H9 (cell line): ENCODE measurements around the gene LRSAM1. TPM values are rescaled to one million over a fixed set of nuclear protein-coding genes. Genes with fewer than 3 reads are reported as not detected.

Source experiments
- DNase-seq: peaks from one replicate; pipeline ENCODE4 v3.0.0-alpha.2; 2017
- H2AFZ ChIP-seq: one replicate; pipeline ENCODE4 v1.6.1; 2013; ENCODE audit warnings: mild to moderate bottlenecking, low read length, control low read depth, moderate library complexity
- H2AK5ac ChIP-seq: 2 replicates; pipeline ENCODE4 v1.6.1; 2013; ENCODE audit warnings: low read length, control low read depth, mixed read lengths; ENCODE audit not compliant: insufficient read length
- H2BK120ac ChIP-seq: one replicate; pipeline ENCODE4 v1.6.1; 2013; ENCODE audit warnings: low read depth, mild to moderate bottlenecking, low read length, control low read depth, inconsistent platforms; ENCODE audit not compliant: poor library complexity, severe bottlenecking
- H2BK12ac ChIP-seq: 2 replicates; pipeline ENCODE4 v1.6.1; 2013; ENCODE audit warnings: low read length, control low read depth, mixed read lengths, low read depth; ENCODE audit not compliant: insufficient read length
- H2BK15ac ChIP-seq: 2 replicates; pipeline ENCODE4 v1.6.1; 2013; ENCODE audit warnings: low read depth, low read length, control low read depth
- H2BK20ac ChIP-seq: one replicate; pipeline ENCODE4 v1.6.1; 2013; ENCODE audit warnings: low read depth, mild to moderate bottlenecking, low read length, control low read depth, inconsistent platforms; ENCODE audit not compliant: poor library complexity, severe bottlenecking
- H2BK5ac ChIP-seq: 2 replicates; pipeline ENCODE4 v1.6.1; 2013; ENCODE audit warnings: low read length, control low read depth, mixed read lengths; ENCODE audit not compliant: insufficient read length
- H3K14ac ChIP-seq: 2 replicates; pipeline ENCODE4 v1.6.1; 2013; ENCODE audit warnings: low read length, control low read depth; ENCODE audit not compliant: insufficient read depth
- H3K18ac ChIP-seq: 2 replicates; pipeline ENCODE4 v1.6.1; 2013; ENCODE audit warnings: low read depth, mild to moderate bottlenecking, mixed read lengths, low read length, control low read depth; ENCODE audit not compliant: insufficient read length
- H3K23ac ChIP-seq: 2 replicates; pipeline ENCODE4 v1.6.1; 2013; ENCODE audit warnings: low read length, control low read depth, mixed read lengths, low read depth; ENCODE audit not compliant: insufficient read length
- H3K23me2 ChIP-seq: 2 replicates; pipeline ENCODE4 v1.6.1; 2013; ENCODE audit warnings: low read depth, mild to moderate bottlenecking, mixed read lengths, low read length, control low read depth; ENCODE audit not compliant: insufficient read length, poor library complexity, severe bottlenecking
- H3K27ac ChIP-seq: 2 replicates; pipeline ENCODE4 v1.5.1; 2013; ENCODE audit warnings: low read length, control low read depth, mixed read lengths, low read depth; ENCODE audit not compliant: insufficient read length
- H3K27me3 ChIP-seq: 2 replicates; pipeline ENCODE4 v1.6.1; 2013; ENCODE audit warnings: low read length, control low read depth, inconsistent platforms; ENCODE audit not compliant: insufficient read depth
- H3K4ac ChIP-seq: 2 replicates; pipeline ENCODE4 v1.6.1; 2013; ENCODE audit warnings: low read depth, mild to moderate bottlenecking, control low read depth, inconsistent platforms, low read length, moderate library complexity
- H3K4me1 ChIP-seq: 2 replicates; pipeline ENCODE4 v1.6.1; 2013; ENCODE audit warnings: low read length, control low read depth, inconsistent platforms; ENCODE audit not compliant: insufficient read depth
- H3K4me2 ChIP-seq: 2 replicates; pipeline ENCODE4 v1.6.1; 2013; ENCODE audit warnings: low read length, control low read depth, mixed read lengths; ENCODE audit not compliant: insufficient read length, insufficient read depth
- H3K56ac ChIP-seq: 2 replicates; pipeline ENCODE4 v1.6.1; 2013; ENCODE audit warnings: low read depth, mild to moderate bottlenecking, mixed read lengths, low read length, control low read depth; ENCODE audit not compliant: insufficient read length
- H3K79me1 ChIP-seq: 2 replicates; pipeline ENCODE4 v1.6.1; 2013; ENCODE audit warnings: low read depth, mild to moderate bottlenecking, moderate library complexity, low read length, control low read depth, inconsistent platforms; ENCODE audit not compliant: insufficient read depth, poor library complexity, severe bottlenecking
- H3K79me2 ChIP-seq: 2 replicates; pipeline ENCODE4 v1.6.1; 2013; ENCODE audit warnings: low read length, control low read depth, inconsistent platforms; ENCODE audit not compliant: insufficient read depth
- H3K9ac ChIP-seq: 2 replicates; pipeline ENCODE4 v1.6.1; 2013; ENCODE audit warnings: low read length, control low read depth, mixed read lengths; ENCODE audit not compliant: insufficient read length; ENCODE audit errors: extremely low read depth
- H3K9me3 ChIP-seq: one replicate; pipeline ENCODE4 v1.6.1; 2013; ENCODE audit warnings: low read depth, low read length, inconsistent platforms; ENCODE audit not compliant: control insufficient read depth
- H3T11ph ChIP-seq: one replicate; pipeline ENCODE4 v1.6.1; 2013; ENCODE audit warnings: mild to moderate bottlenecking, low read length, control low read depth, inconsistent platforms
- H4K20me1 ChIP-seq: one replicate; pipeline ENCODE4 v1.6.1; 2013; ENCODE audit not compliant: control insufficient read depth, insufficient read length, insufficient read depth
- H4K5ac ChIP-seq: 2 replicates; pipeline ENCODE4 v1.6.1; 2013; ENCODE audit warnings: low read depth, mild to moderate bottlenecking, mixed read lengths, low read length, control low read depth; ENCODE audit not compliant: insufficient read length
- H4K8ac ChIP-seq: replicated peaks from 2 replicates; pipeline ENCODE4 v1.6.1; 2013; ENCODE audit warnings: low read length, control low read depth, mixed read lengths, low read depth; ENCODE audit not compliant: insufficient read length
- H4K91ac ChIP-seq: 2 replicates; pipeline ENCODE4 v1.6.1; 2013; ENCODE audit warnings: low read depth, mild to moderate bottlenecking, moderate library complexity, mixed read lengths, low read length, control low read depth; ENCODE audit not compliant: insufficient read length
- H3K27ac Mint-ChIP-seq, 3 experiments: 2 replicates in 2 of 3; 3 replicates in 1 of 3; pipeline ENCODE4 v1.8.0; 2020 to 2021; ENCODE audit warnings: mixed read lengths in 3 of 3, mild to moderate bottlenecking in 1 of 3, moderate library complexity in 1 of 3
- H3K27me3 Mint-ChIP-seq: 2 replicates; pipeline ENCODE4 v1.8.0; 2021; ENCODE audit warnings: low read depth, mild to moderate bottlenecking, moderate library complexity, mixed read lengths
- H3K36me3 Mint-ChIP-seq, 3 experiments: 2 replicates in 2 of 3; 3 replicates in 1 of 3; pipeline ENCODE4 v1.8.0; 2020 to 2021; ENCODE audit warnings: low read depth in 3 of 3, mixed read lengths in 3 of 3; ENCODE audit not compliant: insufficient read depth in 1 of 3
- H3K4me1 Mint-ChIP-seq, 2 experiments: 2 replicates each; pipeline ENCODE4 v1.8.0; 2020; ENCODE audit warnings: mixed read lengths in 2 of 2
- H3K4me3 Mint-ChIP-seq, 2 experiments: 2 replicates in 1 of 2; 3 replicates in 1 of 2; pipeline ENCODE4 v1.8.0; 2020 to 2021; ENCODE audit warnings: mild to moderate bottlenecking in 2 of 2, mixed read lengths in 2 of 2, moderate library complexity in 1 of 2
- H3K9me3 Mint-ChIP-seq, 2 experiments: 2 replicates in 1 of 2; 3 replicates in 1 of 2; pipeline ENCODE4 v1.8.0; 2020; ENCODE audit warnings: mild to moderate bottlenecking in 2 of 2, mixed read lengths in 2 of 2, moderate library complexity in 1 of 2
- CTCF ChIP-seq: fragments of 200-600 bp; sonication (generic); conservative IDR thresholded peaks from 3 replicates; pipeline ENCODE4 v1.8.0; 2021; ENCODE audit warnings: antibody characterized with exemption, mild to moderate bottlenecking
- WGBS: extraction: QIAGEN DNeasy Blood & Tissue Kit; methylation state at CpG from one replicate; pipeline ENCODE4 v1.1.7; 2013; ENCODE audit warnings: missing lambda C conversion rate, low lambda C conversion rate, mixed read lengths; ENCODE audit not compliant: insufficient read length; ENCODE audit errors: extremely low coverage; 5-methylcytosine and 5-hydroxymethylcytosine counted together
- total RNA-seq: library from RNA; stranded (reverse); gene quantifications from 2 replicates; pipeline ENCODE4 v1.2.1, GENCODE V29; 2021

Gene LRSAM1
- total RNA-seq, 1 experiment from 2014 or later, result 16.2 TPM

- Mint-ChIP-seq H3K27ac (peak overlapping the region in 1 of 3 experiments; percentile 83; a peak in 1 of 7 replicates), H3K4me3 (no peak overlapping the region), H3K9me3 (no peaks in the 10 kb centered on the region), H3K36me3 (peaks cover 0 to 20% (median 4%) of the 10 kb centered on the region in 3 experiments; a peak in 4 of 7 replicates), H3K27me3 (no peaks in the 10 kb centered on the region), H3K4me1 (peaks cover 8 to 10% of the 10 kb centered on the region in 2 experiments)
- no peak overlapping the region for H2AK5ac ChIP-seq
- H4K91ac ChIP-seq, result no peak overlapping the region
- no peak overlapping the region for H2AFZ ChIP-seq
- no peaks in the 10 kb centered on the region for H3K27me3 ChIP-seq
- peaks cover 2% of the 10 kb centered on the region; the same call in 1 of the 2 replicates for H3K4me1 ChIP-seq
- no peak overlapping the region for H3K4ac ChIP-seq
- no peak overlapping the region for H2BK120ac ChIP-seq
- H4K5ac ChIP-seq, result no peak overlapping the region
- H4K8ac ChIP-seq, result no peak overlapping the region
- no peak for DNase-seq
- no peak overlapping the region for H3K23ac ChIP-seq
- no peak overlapping the region for H2BK12ac ChIP-seq
- TF ChIP-seq CTCF, result no peak
- no peak overlapping the region for H2BK20ac ChIP-seq
- H3K18ac ChIP-seq, result no peak overlapping the region
- no peak overlapping the region for H3T11ph ChIP-seq
- no peaks in the 10 kb centered on the region for H3K23me2 ChIP-seq
- H2BK15ac ChIP-seq, result no peak overlapping the region
- H4K20me1 ChIP-seq, result no peaks in the 10 kb centered on the region
- no CpG with 5 or more reads among the region's 15 CpGs for WGBS
- no peak overlapping the region for H3K56ac ChIP-seq
- H3K79me2 ChIP-seq, result no peaks in the 10 kb centered on the region
- no peaks in the 10 kb centered on the region for H3K79me1 ChIP-seq
- no peaks in the 10 kb centered on the region for H3K9me3 ChIP-seq
- no peak overlapping the region for H3K4me2 ChIP-seq
- no peak overlapping the region for H2BK5ac ChIP-seq
- no peak overlapping the region for H3K14ac ChIP-seq
- H3K27ac ChIP-seq, result no peak overlapping the region
- no peak overlapping the region for H3K9ac ChIP-seq
Measured at GRCh38 chr9:127509955-127510299, 58.6 kb downstream of the LRSAM1 start.
